HG03460 (cell line): Measurements from ENCODE around the gene EFNA1.
A peak's percentile ranks its signal among the peaks of the same experiment; 100 is the strongest.

Experiments used
- ATAC-seq: cut with Tn5 transposase; IDR thresholded peaks from one replicate; pipeline ENCODE4 v1.9.1; 2021; ENCODE audit not compliant: unreplicated experiment

The EFNA1 gene

DNA sequence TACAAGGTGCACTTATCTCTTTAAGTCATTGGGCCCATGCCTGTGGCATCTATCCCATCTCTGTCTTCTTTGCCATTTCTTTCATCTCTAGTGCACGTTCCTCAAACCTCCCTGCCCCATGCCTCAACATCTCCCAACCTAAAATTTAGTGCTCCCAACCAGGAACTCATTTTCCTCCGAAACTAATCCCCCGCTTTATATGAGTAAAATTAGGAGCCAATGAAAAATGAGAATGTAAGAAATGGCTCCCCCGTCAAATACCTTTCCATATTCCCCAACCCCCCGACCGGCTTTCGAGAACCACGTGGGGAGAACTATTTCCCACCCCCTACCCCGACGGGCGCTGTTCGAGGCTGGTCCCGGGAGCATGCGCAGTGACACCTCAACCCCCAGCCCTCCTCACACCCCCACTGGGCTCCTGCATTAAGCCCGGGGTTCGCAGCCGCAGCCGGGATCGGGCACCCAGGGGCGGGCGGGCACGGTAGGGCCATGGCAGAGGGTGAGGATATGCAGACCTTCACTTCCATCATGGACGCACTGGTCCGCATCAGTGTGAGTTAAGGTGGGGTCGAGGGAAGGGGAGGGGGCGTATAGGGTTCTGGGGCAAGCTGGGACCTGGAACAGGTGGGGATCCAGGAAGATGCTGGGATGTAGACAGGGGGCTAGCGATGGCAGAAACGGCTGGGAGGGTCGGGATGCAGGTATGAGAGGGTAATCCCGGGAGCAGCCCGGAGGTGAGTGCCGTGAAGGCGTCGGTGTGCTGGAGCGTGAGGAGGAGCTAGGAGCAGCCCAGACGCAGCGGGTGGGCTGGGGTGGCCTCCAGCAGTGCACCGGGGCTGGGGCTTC is 46.0 kb downstream of the EFNA1 start, which contains the start of gene TRIM46:
TRIM46 (plus strand) TSS at position 372 of the 846 bp plus-strand sequence; CDS start at position 490, 118 bp downstream.
- peak; percentile 13 for ATAC-seq

GRCh38 chr1:155174324-155175280 is 46.9 kb downstream of the EFNA1 start:
- no peak for ATAC-seq

- no peak for ATAC-seq
Observed at GRCh38 chr1:155175281-155175926, 47.7 kb downstream of the EFNA1 start.

DNA sequence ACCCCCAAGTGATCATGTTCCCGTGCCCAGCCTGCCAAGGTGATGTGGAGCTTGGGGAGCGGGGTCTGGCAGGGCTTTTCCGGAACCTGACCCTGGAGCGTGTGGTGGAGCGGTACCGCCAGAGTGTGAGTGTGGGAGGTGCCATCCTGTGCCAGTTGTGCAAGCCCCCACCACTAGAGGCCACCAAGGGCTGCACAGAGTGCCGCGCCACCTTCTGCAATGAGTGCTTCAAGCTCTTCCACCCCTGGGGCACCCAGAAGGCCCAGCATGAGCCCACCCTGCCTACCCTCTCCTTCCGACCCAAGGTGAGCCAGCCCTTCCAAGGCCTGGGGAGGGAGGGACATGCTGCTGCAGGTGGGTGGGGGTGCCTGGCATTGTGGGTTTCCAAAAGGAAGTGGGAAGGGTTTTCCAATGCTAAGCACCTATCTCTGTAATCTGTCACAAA is 48.3 kb downstream of the EFNA1 start:
- ATAC-seq: no peak

GRCh38 chr1:155176544-155177071 is 48.9 kb downstream of the EFNA1 start:
- no peak for ATAC-seq

GRCh38 chr1:155177192-155177917 is 49.7 kb downstream of the EFNA1 start:
- no peak for ATAC-seq

GRCh38 chr1:155177918-155178281 is 50.2 kb downstream of the EFNA1 start:
- ATAC-seq: no peak

DNA sequence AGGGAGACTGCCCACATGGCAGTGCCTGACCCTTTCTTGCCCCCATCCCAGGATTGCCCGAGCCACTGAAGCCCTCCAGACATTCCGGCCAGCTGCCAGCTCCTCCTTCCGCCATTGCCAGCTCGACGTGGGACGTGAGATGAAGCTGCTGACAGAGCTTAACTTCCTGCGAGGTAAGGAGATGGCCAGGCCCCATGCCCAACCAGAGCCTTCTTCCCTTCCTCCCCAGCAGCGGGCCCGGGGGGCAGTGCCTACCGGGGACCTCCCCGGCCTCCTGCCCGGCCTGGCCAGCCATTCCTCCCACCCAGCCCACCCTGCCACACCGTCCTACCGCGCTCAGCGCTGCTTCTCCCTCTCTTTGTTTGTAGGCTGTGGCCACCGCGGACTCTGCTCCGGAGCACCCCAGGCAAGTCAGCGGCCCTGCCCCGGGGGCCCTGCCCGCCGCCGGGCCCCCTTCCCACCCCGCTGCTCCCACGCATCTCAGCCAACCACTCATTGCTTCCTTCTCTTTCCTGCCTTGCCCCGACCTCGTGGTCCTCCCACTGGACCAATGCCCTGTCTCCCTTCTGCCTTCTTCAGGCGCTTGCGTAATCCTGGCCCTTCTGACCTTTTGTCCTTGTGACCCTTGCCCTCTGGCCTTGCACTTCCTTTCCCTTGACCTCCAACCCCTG is 50.9 kb downstream of the EFNA1 start:
- ATAC-seq: no peak

DNA sequence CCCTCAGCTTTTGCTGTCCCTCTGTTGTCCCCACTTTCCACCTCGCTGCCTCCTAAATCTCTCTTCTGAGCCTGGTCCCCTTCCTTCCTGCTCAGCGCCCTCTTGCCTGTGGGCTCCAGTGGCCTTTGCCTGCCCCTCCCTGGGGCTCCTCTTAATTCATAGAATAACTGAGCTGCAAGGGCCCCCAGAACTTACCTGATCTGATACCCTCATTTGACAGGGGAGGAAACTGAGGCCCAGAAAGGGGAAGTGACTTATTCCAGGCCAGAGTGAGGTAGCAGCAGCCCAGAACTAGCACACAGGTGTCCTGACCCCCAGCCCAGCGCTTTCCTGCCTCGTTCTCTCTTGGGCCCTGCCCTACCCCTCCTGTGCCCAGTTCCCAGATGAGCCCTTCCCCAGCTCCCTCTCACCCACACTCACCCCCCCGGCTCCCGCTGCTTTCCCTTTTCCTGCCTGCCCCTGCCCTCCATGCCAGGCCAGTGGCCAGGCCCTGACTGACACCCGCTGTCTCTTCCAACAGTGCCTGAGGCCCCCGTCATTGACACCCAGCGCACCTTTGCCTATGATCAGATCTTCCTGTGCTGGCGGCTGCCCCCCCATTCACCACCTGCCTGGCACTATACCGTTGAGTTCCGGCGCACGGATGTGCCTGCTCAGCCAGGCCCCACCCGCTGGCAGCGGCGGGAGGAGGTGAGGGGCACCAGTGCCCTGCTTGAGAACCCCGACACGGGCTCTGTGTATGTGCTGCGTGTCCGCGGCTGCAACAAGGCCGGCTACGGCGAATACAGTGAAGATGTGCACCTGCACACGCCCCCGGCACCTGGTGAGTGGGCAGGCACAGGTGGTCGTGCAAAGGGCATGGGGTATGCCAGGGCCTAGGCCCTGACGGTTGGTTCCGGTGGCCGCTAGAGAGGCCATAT is 51.7 kb downstream of the EFNA1 start:
- ATAC-seq: no peak

DNA sequence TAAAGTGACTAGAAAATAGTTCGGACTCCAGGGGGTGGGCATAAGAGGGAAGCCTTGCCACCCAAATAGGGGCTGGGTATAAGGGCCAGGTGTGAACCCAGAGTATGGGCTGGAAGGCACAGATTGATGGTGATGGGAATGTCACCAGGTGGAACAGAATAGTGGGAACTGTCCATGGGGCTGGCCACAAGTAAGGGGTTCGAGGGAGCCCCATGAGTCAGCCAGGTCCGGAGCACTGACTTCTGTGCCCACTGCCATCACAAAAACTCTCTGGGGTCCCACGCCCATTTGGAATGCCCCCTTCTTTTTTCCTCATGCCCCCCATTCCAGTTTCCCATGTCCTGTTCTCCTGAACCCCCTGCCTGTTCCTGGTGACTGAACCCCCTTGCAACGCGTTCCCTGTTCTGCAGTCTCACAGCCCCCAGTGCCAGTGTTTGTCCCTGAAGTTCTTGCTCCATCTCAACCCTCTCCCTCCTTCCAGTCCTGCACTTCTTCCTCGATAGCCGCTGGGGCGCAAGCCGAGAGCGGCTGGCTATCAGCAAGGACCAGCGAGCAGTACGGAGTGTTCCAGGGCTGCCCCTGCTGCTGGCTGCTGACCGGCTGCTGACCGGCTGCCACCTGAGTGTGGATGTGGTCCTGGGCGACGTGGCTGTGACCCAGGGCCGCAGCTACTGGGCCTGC is 53.8 kb downstream of the EFNA1 start:
- no peak for ATAC-seq

- no peak for ATAC-seq
Observed at GRCh38 chr1:155182052-155182550, 54.4 kb downstream of the EFNA1 start.

GRCh38 chr1:155183775-155184221 is 56.1 kb downstream of the EFNA1 start:
- ATAC-seq: no peak

GRCh38 chr1:155184351-155184811 is 56.7 kb downstream of the EFNA1 start:
- ATAC-seq: no peak
